ENCODE results near the gene ANKRD18A.
A peak's percentile ranks its signal among the peaks of the same experiment; 100 is the strongest.

Gene ANKRD18A

DNA sequence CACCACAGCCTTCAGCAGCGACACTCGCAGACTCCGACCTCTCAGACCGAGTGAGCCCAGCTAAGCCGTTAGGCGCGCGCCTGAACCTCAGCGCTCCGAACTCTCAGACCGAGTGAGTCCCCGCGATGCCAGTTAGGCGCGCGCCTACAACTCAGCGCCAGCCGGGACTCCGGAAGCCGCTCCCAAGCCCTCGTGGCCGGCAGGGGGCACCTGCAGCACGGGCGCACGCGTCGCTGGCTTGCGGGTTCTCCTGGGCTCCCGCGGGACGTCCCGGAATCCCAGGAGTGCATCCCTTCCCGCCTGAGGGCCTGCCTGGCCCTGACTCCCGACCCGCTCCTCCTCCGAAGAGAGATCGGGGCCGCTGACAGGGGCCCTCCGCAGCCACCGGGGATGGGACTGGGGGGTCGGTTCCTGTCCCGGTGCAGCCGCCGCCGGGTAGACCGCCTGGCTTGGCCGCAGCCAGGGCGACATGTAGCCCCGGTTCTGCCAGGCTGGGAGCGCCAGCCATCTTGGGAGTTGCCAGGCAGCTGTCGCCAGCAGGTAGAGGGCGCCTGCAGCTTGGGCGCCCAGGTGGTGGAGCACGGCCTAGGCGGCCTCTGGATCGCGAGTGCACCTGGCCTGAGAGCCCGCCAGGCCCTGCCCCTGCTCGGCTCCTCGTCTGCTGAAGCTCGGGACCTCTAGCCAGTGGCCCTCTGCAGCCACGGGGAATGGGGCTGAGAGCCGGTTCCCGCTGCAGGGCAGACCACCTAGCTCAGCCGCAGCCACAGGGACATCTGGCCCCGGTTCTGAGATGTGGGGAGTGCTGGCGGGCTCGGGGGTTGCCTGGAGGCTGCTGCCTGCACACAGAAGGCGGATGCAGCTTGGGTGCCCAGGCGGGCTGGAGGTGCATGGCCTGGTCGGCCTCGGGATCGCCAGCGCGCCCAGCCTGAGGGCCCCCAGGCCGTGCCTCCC lies at the start of gene ANKRD18A:
ANKRD18A (minus strand) TSS at position 114 of the 951 bp plus-strand sequence. CDS start 311 bp downstream, outside the sequence.
- DNase-seq: peak; percentile 71

DNA sequence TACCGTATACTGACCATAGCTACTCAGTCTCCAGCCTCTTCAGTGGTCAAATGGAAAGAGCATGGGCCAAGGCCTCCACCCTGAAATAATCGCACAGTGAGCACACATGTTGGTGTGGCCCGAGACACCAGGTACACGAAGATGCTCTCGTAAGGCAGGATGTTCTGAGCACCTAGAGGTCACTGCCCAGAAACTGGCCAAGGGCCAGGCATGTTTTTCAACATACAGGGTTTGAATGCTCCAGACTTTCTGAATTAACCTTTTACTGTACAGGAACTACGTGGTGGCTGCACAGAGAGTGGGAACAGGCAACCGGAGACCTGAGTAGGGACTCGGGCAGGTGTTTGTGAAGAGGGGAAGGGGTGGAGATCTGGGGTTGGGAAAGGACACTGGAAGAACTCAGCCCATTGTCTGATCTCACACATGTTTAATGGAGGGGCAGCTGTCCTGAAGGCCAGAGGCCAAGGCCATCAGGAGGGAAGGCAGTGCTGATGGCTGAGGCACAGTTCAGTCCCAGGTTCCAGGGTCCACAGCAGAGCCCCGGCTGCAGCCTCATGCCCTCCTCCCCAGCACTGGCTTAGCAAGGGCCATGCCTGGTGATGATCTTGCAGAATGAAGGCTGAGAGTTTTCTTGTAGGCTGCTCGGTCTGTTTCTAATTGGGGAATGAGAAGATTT lies 48.5 kb upstream of the ANKRD18A start:
- no peak for DNase-seq

DNA sequence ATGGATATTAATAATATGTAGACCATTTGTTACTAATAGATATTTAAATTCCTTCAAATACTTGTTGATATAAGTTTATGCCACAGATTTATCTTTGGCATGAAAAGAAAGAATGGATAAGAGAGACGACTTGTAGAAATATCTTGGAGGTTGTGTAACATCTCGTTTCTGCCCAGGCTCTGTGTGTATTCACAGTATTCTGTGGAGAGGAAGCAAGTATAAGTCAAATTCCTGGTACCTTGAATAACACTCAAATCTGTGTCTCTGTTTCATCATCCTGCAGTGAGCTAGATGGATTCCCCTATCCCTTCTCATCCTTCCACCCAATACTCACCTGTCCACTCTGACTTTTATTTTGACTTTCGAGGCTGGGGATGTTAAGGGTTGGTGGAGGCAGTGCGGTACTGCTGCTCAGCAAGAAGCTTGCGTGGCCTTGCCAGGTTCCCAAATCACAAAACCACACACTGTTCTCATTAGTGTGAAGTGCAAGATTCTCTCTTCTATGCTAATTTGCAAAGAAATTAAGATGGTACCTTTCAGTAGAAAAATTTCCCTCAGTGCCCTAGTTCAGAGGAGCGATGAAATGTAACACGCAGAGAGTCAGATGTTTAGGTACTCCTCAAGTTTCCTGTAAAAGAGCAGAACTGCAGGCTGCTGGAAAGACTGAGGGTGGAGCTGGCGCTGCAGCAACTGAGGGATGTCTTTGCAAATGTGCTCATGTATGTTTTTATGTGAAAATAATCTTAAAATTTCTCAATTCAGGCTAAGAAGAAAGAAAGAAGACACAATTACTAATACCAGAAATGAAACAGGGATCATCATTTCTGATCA lies 42.6 kb upstream of the ANKRD18A start:
- DNase-seq: no peak

DNA sequence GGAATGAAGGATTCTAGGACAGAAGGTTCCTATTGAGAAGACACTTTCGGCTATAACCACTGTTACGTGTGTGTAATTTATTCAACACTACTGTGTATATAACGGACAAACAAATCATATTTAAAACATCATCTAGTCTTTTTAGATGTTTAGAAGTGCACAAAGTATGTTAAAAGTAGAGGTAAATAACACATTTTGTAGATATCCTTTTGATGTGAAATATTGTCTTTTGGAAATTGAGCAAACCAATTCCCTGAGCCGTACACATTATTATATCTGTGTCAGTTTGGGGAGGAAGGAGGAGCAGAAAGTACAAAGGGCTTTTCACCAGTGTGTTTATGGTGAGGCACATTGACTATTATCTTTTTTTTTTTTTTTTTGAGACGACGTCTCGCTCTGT lies 39.1 kb upstream of the ANKRD18A start:
- DNase-seq: no peak

DNA sequence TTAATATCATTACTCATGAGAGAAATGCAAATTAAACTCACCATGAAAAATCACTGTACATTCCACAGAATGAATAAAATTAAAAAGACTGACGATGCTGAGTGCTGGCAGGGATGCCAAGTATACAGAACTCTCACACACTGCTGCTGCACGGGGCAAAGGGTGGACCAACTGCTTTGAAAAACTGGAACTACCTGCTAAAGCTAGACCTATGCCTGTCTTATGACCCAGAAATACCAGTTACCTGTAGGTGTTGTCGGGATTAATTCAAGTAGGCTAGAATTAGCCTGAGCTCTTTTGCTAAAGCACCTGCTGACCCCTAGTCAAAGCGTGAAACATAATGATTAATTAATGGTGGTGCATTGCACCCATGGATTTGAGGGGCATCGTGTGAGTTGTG lies 36.5 kb upstream of the ANKRD18A start:
- no peak for DNase-seq

DNA sequence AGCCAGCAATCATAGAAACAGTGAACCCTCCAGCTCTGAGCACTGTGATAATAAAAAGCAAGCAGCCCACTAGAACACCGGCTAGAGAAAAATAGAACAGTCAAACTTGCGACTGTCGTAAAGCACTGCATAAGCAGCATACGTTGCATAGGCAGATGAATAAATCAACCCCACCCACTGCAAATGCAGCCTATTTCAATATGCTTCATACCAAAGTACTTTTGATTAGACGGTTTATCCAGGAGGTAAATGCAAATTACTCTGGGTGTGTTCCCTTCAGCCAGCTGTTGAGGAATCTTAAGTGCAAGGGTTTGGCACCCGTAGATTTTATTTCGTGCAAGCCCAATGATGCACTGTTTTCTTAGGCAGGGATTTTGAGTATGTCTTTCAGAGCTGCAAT lies 32.1 kb upstream of the ANKRD18A start:
- DNase-seq: no peak

DNA sequence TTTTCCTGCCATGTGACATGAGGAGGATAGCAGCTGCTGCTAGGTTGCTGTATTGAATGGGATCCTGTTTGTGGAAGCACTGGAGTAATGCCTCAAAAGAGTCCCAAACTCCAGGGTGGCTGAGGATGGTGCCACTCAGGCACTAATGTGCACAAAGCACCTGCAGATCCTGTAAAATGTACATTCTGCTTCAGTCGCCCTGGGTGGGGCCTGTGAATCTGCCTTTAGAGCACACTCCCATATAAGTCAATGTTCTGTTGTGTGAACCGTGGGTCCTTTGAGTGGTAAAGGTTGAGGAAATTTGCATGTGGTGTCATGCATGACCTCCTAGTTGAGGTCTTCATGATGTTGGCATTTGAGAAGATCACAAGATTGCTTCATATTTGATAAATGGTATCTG lies 31.6 kb upstream of the ANKRD18A start:
- DNase-seq: no peak

DNA sequence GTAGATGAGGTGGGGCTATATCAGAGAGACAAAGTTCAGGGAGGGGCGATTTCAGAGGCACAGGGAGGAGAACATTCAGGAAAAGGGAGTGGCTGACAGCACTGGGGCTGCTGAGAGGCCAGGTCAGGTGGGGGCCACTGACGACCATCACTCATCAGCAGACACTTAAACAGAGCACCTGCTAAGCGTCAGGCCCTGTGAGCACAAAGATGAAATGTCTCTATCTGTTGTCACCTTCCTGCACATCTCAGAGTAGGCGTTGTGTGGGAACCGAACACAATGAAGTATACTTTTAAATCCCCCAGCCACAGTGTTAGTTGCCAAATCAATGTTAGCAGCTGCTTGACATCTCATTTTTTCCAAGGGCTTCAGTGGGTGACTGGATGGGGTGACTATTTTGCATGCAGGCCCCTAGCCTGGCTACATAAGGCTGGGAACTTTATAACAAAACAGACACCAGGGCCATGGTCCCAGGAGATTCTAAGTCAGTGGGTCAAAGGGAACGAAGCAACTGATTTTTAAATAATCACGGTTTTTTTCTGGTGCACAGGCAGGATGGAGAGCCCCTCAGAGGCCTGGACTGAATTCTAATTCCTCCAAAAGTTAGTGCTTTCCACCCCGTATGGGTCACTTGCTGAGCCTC lies 31.1 kb upstream of the ANKRD18A start:
- no peak for DNase-seq

DNA sequence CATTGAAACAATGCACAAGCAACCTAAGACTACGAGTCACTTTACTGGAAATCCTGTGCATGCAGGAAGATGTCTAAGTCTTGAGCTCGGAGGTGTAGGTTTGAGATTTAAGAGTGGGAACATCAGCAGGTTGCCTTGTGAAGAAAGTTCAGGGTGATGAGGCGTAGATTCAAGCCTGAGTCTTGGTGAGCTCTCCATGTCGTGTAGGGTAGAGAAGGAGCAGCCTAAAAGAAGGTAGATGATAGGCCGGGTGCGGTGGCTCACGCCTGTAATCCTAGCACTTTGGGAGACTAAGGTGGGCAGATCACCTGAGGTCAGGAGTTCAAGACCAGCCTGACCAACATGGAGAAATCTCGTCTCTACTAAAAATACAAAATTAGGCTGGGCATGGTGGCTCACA lies 30.2 kb upstream of the ANKRD18A start:
- no peak for DNase-seq

DNA sequence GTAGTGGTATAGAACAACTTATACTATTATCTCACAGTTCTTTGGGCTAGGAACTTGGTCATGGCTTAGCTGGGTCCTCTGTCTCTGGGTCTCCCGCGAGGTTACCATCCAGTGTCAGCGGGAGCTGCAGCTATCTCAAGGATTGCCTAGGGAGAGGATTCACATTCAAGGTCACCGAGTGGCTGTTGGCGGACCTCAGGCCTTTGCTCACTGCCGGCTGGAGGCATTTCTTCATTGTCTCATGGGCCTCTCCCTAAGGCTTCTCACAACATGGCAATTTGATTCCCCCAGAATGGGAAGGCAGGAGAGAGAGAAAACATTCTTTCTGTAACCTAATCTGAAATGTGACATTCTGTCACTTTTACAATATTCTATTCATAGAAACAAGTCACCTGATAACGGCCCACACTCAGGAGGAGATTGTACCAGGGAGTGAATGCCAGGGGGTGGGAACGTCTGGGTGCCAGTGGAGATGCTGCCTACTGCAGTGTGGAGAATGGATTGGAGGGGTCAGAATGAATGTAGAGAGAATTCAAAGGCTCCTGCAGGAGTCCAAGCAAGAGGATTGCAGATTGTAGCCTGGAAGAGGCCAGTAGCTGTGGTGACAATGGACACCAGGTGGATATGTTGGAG lies 29.5 kb upstream of the ANKRD18A start:
- DNase-seq: no peak

DNA sequence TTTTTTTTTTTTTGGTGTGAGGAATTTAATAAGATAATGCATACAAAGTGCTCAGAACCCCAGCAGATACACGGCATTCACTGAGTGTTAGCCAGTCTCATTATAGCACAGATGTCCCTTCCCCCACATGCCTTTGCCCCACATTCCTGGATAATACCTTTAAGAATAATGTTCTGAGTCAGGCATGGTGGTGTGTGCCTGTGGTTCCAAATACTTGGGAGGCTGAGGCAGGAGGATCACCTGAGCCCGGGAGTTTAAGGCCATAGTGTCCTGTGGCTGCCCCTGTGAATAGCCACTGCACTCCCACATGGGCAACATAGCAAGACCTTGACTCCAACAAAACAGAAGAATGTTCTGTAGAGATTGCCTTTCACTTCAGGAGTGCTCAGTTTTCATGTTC lies 24.2 kb upstream of the ANKRD18A start:
- no peak for DNase-seq

DNA sequence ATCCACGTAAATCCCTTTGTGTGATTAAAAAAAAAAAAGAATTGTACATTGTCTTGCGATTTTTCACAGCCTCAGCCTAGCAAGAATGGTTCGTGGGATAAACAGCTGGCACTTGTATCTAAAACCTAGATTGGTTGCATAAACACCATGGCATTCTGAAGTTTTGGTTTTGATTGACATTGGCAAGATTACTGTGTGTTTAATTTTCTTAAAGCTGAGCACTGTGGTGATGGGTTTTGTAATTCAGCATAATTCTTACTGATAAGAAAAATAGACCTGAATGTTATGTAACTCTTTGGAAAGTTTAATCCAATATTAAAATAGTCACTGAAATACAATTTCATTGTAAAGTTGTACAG lies 23.4 kb upstream of the ANKRD18A start:
- no peak for DNase-seq

DNA sequence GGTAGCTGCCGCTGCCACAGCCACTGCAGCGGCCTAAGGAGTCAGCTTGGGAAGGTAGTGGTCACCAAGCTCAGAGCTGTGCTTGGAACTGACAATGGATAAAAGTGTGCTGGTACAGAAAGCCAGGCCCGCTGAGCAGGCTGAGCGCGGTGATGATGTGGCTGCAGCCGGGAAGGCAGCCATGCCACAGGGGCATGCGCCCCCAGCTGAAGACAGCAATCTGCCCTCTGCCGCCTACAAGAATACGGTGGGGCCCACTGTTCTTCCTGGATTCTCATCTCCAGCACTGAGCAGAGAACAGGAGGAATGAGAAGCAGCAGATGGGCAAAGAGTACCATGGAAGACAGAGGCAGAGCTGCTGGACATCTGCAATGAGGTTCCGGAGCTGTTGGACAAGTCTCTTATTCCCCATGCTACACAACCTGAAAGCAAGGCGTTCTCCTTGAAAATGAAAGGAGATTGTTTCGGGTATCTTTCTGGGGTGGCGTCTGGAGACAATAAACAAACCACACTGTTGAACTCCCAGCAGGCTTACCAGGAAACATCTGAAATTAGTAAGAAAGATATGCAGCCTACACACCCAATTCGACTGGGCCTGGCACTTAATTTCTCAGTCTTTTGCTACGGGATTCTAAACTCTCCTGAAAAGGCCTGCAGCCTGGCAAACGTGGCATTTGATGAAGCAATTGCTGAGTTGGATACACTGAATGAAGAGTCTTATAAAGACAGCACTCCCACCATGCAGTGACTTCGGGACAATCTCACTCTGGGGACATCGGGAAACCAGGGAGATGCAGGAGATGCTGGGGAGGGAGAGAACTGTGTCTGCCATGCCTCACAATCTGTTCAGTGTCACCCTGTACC lies 22.8 kb upstream of the ANKRD18A start:
- no peak for DNase-seq

DNA sequence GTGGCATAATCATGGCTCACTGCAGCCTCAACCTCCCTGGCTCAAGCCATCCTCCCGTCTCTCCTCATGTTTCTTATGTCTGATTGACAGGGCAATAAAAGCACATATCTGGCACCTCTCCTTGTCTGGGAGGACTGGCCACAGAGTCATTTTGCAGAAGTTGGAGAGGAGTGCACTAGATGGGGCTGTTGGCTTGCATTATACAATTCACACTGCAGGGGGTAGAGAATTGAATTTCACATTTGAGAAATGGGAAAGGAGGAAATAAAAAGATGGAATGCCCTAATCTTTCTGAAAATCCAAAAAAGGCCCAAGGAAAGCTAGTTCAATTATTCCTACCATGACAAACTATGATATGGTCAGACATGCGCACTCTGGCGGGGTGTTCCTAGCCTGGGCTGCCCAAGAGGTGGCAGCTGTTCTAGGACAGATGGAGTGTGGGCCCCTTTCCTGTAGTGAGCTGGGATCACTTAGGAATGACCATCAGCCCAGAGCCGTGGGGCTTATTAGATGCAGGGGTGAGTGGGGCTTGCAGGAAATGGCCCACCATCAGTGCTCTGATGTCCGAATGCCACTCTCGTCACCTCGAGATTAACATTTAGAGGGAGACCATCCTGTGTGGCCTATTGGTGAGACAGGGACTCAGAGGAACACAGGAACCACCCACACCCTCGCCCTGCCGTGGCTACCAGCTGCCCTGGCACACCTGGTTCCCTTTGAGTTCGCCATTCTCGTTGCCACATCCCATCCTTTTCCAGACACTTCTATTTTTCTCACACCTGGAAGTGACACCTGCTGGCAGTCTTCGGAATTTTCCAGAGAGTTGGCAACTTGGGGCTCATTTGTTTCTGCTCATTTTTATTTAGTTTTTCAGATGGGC lies 21.8 kb upstream of the ANKRD18A start:
- peak; percentile 10 for DNase-seq

DNA sequence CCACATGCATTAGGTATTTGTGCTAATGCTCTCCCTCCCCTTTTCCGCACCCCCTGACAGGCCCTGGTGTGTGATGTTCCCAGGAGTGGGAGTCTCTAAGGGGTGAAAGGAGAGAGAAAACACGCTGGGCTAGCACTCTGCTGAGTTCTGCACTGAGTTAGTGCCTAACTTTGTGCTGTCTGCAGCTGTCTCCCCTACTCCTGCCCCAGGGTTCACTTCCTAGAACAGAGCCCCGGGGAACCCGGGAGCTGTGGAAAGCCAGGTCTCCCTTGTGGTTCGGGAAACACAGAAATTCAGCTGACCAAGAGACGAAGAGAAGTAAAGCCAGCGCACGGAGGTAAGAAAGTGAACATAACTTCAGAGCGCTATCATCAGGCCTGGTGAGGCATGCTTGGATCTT lies 20.7 kb upstream of the ANKRD18A start:
- no peak for DNase-seq

DNA sequence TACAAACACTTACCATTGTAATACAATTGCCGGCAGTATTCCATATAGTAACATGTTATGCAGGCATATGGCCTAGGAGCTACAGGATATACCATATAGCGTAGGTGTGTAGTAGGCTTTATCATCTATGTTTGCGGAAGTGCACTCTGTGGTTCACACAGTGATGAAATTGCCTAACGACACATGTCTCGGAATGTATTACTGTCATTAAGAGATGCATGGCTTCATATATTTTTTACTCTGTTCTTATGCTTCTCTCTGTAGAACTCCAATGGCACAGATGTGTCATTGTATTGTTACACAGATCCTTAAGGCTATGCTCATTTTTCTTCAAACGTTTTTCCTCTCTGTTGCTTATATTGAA lies 19.2 kb upstream of the ANKRD18A start:
- DNase-seq: no peak

DNA sequence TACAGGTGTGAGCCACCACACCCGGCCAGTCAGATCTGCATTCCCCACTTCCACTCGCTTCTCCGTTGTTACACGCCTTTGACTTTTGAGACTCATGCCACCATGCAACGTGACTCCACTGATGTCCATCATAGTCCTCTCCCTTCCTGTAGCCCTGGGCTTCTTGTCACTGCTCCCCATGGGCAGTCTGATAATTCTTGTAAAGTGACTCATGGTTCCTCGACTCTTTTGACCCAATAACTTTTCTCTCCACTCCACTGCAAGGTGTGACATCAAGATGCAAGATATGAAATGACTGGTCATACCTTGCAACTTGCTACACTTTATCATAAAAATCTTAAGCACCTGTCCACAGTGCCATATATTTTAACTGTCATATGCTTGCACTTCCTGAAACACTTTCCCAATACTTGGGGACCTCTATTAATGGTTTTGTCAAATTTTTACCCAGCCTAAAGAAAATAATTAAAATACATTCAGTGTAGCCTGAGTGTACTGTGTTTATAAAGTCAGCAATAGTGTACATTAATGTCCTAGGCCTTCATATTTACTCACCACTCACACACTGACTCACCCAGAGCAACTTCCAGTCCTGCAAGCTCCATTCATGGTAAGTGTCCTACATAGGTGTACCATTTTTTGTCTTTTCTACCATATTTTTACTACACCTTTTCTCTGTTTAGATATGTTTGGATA lies 18.6 kb upstream of the ANKRD18A start:
- DNase-seq: no peak

DNA sequence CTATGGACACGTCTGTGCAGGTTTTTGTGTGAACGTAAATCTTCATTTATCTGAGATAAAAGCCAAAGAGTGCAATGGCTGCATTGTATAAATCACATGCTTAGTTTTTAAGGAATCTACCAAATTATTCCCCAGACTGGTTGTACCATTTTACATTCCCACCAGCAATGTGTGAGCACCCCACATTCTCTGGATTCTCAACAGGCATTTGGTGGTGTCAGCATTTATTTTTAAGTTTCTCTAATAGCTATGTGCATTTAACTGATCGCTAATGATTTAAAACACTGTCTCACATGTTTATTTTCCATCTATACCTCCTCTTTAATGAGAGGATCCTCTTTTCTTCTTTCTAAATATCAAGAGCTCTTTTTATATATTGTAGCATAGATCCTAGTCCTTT lies 13.9 kb upstream of the ANKRD18A start:
- DNase-seq: no peak

DNA sequence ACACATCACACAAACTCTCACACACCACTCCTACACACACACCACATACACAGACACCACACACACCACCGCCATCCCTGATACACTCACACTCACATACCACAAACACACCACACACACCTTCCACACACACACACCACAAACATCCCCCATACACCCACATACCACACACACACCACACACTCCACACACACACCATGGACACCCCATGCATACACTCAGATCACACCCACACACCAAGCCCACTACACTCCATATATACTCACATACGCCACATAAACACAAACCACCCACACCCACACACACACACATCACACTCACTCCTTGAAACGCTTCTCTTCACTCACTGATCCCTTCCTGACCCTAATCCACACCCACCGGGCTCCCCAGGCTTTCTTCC lies 9.1 kb upstream of the ANKRD18A start:
- DNase-seq: no peak

DNA sequence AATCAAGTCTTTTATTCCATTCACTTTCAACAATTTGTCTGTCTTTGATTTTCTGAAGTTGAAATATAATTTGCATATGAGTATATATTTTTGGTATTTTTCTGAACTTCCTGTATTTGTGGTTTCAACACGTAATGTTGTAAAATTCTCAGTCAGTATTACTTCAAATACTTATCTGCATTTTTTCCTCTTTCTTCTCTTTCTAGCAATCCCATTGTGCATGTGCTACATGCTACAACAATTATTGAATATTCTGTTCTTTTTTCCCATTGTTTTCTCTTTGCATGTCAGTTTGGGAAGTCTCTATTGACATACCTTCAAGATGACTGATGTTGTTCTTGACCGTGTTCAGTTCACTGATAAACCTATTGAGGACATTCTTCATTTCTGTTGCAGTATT lies 5.6 kb upstream of the ANKRD18A start:
- DNase-seq: no peak
